H1 (cell line): Measurements from ENCODE around the gene UBE2H. TPM values are rescaled to one million over a fixed set of nuclear protein-coding genes. Genes with fewer than 3 reads are reported as not detected.

Experiments used
- CTCF ChIA-PET: fragments of 300-600 bp; sonication (Branson Sonifier 250); formaldehyde crosslinking; loops from one replicate; lab custom pipeline; 2021; ENCODE audit not compliant: partially characterized antibody; lab: Charles Lee
- POLR2A ChIA-PET: fragments of 300-600 bp; sonication (Branson Sonifier 250); formaldehyde crosslinking; loops from one replicate; lab custom pipeline; 2021; ENCODE audit warnings: inconsistent platforms; ENCODE audit not compliant: partially characterized antibody; lab: Charles Lee
- DNase-seq, 2 experiments: peaks; one replicate each; pipeline versions ENCODE4 v3.0.0 to v3.0.0-alpha.2; 2010 to 2022; ENCODE audit warnings: low spot score in 2 of 2, low read depth in 1 of 2, mixed read lengths in 1 of 2
- FAIRE-seq: peaks from 2 replicates; lab custom pipeline; 2011; peaks lifted over from hg19 to GRCh38; lab: Jason Lieb, UNC
- H2AFZ ChIP-seq: 2 replicates; pipeline ENCODE4 v1.8.1; 2012; ENCODE audit warnings: low read length, inconsistent platforms
- H2AK5ac ChIP-seq: 2 replicates; pipeline ENCODE4 v1.6.1; 2013; ENCODE audit warnings: low read depth, low read length
- H2BK120ac ChIP-seq: replicated peaks from 2 replicates; pipeline ENCODE3; 2013; ENCODE audit warnings: low read depth, low read length, inconsistent platforms
- H2BK12ac ChIP-seq: 2 replicates; pipeline ENCODE4 v1.6.1; 2013; ENCODE audit warnings: low read depth, low read length
- H2BK15ac ChIP-seq: 2 replicates; pipeline ENCODE4 v1.6.1; 2013; ENCODE audit warnings: low read length
- H2BK20ac ChIP-seq: 2 replicates; pipeline ENCODE4 v1.6.1; 2013; ENCODE audit warnings: low read length
- H2BK5ac ChIP-seq: 2 replicates; pipeline ENCODE4 v1.6.1; 2013; ENCODE audit warnings: low read depth, low read length
- H3K14ac ChIP-seq: 2 replicates; pipeline ENCODE4 v1.6.1; 2013; ENCODE audit warnings: inconsistent platforms; ENCODE audit not compliant: insufficient read length
- H3K18ac ChIP-seq: 2 replicates; pipeline ENCODE4 v1.6.1; 2013; ENCODE audit warnings: low read length; ENCODE audit errors: extremely low read depth
- H3K23ac ChIP-seq: 2 replicates; pipeline ENCODE4 v1.6.1; 2013; ENCODE audit warnings: inconsistent platforms; ENCODE audit not compliant: insufficient read length
- H3K23me2 ChIP-seq: 2 replicates; pipeline ENCODE4 v1.6.1; 2013; ENCODE audit warnings: low read depth, low read length
- H3K27ac ChIP-seq: 2 replicates; pipeline ENCODE4 v1.6.1; 2011; ENCODE audit warnings: low read depth, low read length, inconsistent platforms
- H3K27me3 ChIP-seq, 4 experiments: replicated peaks in 1 of 4; 1 replicate in 1 of 4; 2 replicates in 3 of 4; pipeline versions ENCODE4 v1.6.1 to v1.8.1; 2011 to 2013; ENCODE audit warnings: low read length in 3 of 4, mild to moderate bottlenecking in 3 of 4, inconsistent platforms in 2 of 4, mixed read lengths in 2 of 4, moderate library complexity in 1 of 4; ENCODE audit not compliant: control insufficient read depth in 3 of 4, insufficient read depth in 3 of 4; ENCODE audit errors: extremely low read depth in 1 of 4
- H3K36me3 ChIP-seq, 4 experiments: 2 replicates each; pipeline versions ENCODE4 v1.6.1 to v1.8.1; 2011 to 2013; ENCODE audit warnings: mild to moderate bottlenecking in 4 of 4, low read length in 3 of 4, moderate library complexity in 2 of 4, control low read depth in 1 of 4, inconsistent platforms in 1 of 4; ENCODE audit not compliant: insufficient read depth in 4 of 4, control insufficient read depth in 2 of 4
- H3K4ac ChIP-seq: replicated peaks from 2 replicates; pipeline ENCODE3; 2013; ENCODE audit warnings: low read length, low read depth, mixed read lengths, inconsistent platforms; ENCODE audit not compliant: insufficient read length
- H3K4me1 ChIP-seq, 4 experiments: replicated peaks in 1 of 4; 1 replicate in 1 of 4; 2 replicates in 3 of 4; pipeline versions ENCODE4 v1.6.1 to v1.8.1; 2011 to 2013; ENCODE audit warnings: low read length in 3 of 4, inconsistent platforms in 2 of 4, mixed read lengths in 1 of 4; ENCODE audit not compliant: insufficient read depth in 4 of 4, control insufficient read depth in 3 of 4
- H3K4me2 ChIP-seq, 2 experiments: 2 replicates each; pipeline versions ENCODE4 v1.6.1 to v1.8.1; 2011 to 2013; ENCODE audit warnings: low read depth in 2 of 2, low read length in 2 of 2, control low read depth in 1 of 2, inconsistent platforms in 1 of 2, mild to moderate bottlenecking in 1 of 2; ENCODE audit not compliant: insufficient read depth in 1 of 2
- H3K4me3 ChIP-seq, 4 experiments: fragments of 200-600, 300-600 bp in 1 of 4; sonication (generic), shearing (Covaris generic), sonication (Bioruptor Twin) in 1 of 4; 2 replicates each; pipeline versions ENCODE4 v1.5.1 to v1.8.1; 2011 to 2016; ENCODE audit warnings: low read length in 4 of 4, low read depth in 3 of 4, control low read depth in 2 of 4, inconsistent platforms in 2 of 4, mild to moderate bottlenecking in 2 of 4, mixed read lengths in 1 of 4, moderate library complexity in 1 of 4; ENCODE audit not compliant: insufficient read depth in 2 of 4; ENCODE audit errors: extremely low read depth in 1 of 4
- H3K56ac ChIP-seq: replicated peaks from 2 replicates; pipeline ENCODE3; 2013; ENCODE audit warnings: low read depth, mild to moderate bottlenecking, mixed read lengths, low read length, inconsistent platforms; ENCODE audit not compliant: insufficient read length
- H3K79me1 ChIP-seq: 2 replicates; pipeline ENCODE4 v1.6.1; 2013; ENCODE audit warnings: low read depth, low read length, control low read depth
- H3K79me2 ChIP-seq, 2 experiments: 2 replicates each; pipeline versions ENCODE4 v1.6.1 to v1.8.1; 2012 to 2013; ENCODE audit warnings: low read length in 2 of 2, mild to moderate bottlenecking in 2 of 2, inconsistent platforms in 1 of 2; ENCODE audit not compliant: insufficient read depth in 2 of 2, control insufficient read depth in 1 of 2
- H3K9ac ChIP-seq, 4 experiments: replicated peaks in 1 of 4; 1 replicate in 1 of 4; 2 replicates in 3 of 4; pipeline versions ENCODE4 v1.6.1 to v1.8.1; 2011 to 2013; ENCODE audit warnings: low read depth in 3 of 4, low read length in 3 of 4, control low read depth in 2 of 4, mild to moderate bottlenecking in 2 of 4, moderate library complexity in 2 of 4, inconsistent platforms in 1 of 4; ENCODE audit errors: extremely low read depth in 1 of 4
- H3K9me3 ChIP-seq, 2 experiments: 2 replicates each; pipeline versions ENCODE4 v1.6.1 to v1.8.1; 2012 to 2013; ENCODE audit warnings: mild to moderate bottlenecking in 2 of 2, moderate library complexity in 2 of 2, control low read depth in 1 of 2, inconsistent platforms in 1 of 2, low read depth in 1 of 2, low read length in 1 of 2, mixed read lengths in 1 of 2; ENCODE audit not compliant: insufficient read depth in 2 of 2
- H4K20me1 ChIP-seq, 2 experiments: replicated peaks in 1 of 2; 2 replicates each; pipeline versions ENCODE3 to v1.8.1; 2011 to 2013; ENCODE audit warnings: inconsistent platforms in 2 of 2, low read length in 2 of 2, mild to moderate bottlenecking in 1 of 2; ENCODE audit not compliant: insufficient read depth in 2 of 2, control insufficient read depth in 1 of 2
- H4K5ac ChIP-seq: 2 replicates; pipeline ENCODE4 v1.6.1; 2013; ENCODE audit warnings: low read length, low read depth, mixed read lengths, inconsistent platforms; ENCODE audit not compliant: insufficient read length
- H4K8ac ChIP-seq: 2 replicates; pipeline ENCODE4 v1.8.0; 2013; ENCODE audit warnings: mild to moderate bottlenecking, moderate library complexity, low read length, inconsistent platforms; ENCODE audit not compliant: insufficient read depth; ENCODE audit errors: extremely low read depth
- H4K91ac ChIP-seq: replicated peaks from 2 replicates; pipeline ENCODE3; 2013; ENCODE audit warnings: low read length, mixed read lengths, inconsistent platforms; ENCODE audit not compliant: insufficient read length
- BCL11A ChIP-seq, 2 experiments: IDR thresholded peaks; one replicate each; pipeline ENCODE4 v1.6.1; 2011; ENCODE audit warnings: low read depth in 2 of 2, low read length in 2 of 2, mild to moderate bottlenecking in 2 of 2
- CHD2 ChIP-seq: IDR thresholded peaks from 2 replicates; pipeline ENCODE4 v1.6.1; 2012; ENCODE audit warnings: low read length, improper control_type of control experiment
- CREB1 ChIP-seq: IDR thresholded peaks from 2 replicates; pipeline ENCODE4 v1.6.1; 2012; ENCODE audit warnings: inconsistent platforms
- EZH2 ChIP-seq: fragments of 200-600 bp; sonication (generic); IDR thresholded peaks from 2 replicates; pipeline ENCODE4 v1.7.1; 2012; ENCODE audit warnings: low read depth, mild to moderate bottlenecking, moderate library complexity, low read length, inconsistent platforms; ENCODE audit not compliant: severe bottlenecking
- GTF2F1 ChIP-seq: IDR thresholded peaks from 2 replicates; pipeline ENCODE4 v1.6.1; 2012; ENCODE audit warnings: low read depth, low read length, improper control_type of control experiment, borderline replicate concordance
- SIRT6 ChIP-seq: IDR thresholded peaks from one replicate; pipeline ENCODE4 v1.7.1; 2012; ENCODE audit warnings: low read length, inconsistent platforms
- SIX5 ChIP-seq: IDR thresholded peaks from 2 replicates; pipeline ENCODE4 v1.6.1; 2011; ENCODE audit warnings: mild to moderate bottlenecking, low read depth, low read length
- TAF7 ChIP-seq: optimal IDR thresholded peaks from 2 replicates; pipeline ENCODE3; 2011; ENCODE audit warnings: low read depth, mild to moderate bottlenecking, inconsistent platforms, low read length, moderate library complexity, borderline replicate concordance
- WGBS, 2 experiments: shearing (Covaris generic) in 1 of 2; methylation state at CpG; one replicate each; pipeline versions ENCODE4 v1.1.6 to v1.1.7; 2013 to 2015; ENCODE audit warnings: low lambda C conversion rate in 2 of 2, mixed read lengths in 2 of 2, inconsistent platforms in 1 of 2, low coverage in 1 of 2, missing lambda C conversion rate in 1 of 2; ENCODE audit not compliant: insufficient replicate concordance in 2 of 2, insufficient coverage in 1 of 2, insufficient read length in 1 of 2; ENCODE audit errors: extremely low coverage in 1 of 2, missing lambda C conversion rate in 1 of 2; 5-methylcytosine and 5-hydroxymethylcytosine counted together
- polyA plus RNA-seq, 7 experiments: library from polyadenylated mRNA; depleted of rRNA in 3 of 7; stranded (reverse) in 5 of 7; unstranded in 2 of 7; fragments of >200 nt in 5 of 7; fragments of 200-250 nt in 2 of 7; gene quantifications; 1 replicate in 5 of 7; 2 replicates in 1 of 7; 4 replicates in 1 of 7; pipeline versions ENCODE4 v1.2.1 to v1.2.3, GENCODE V29; 2011 to 2013; ENCODE audit warnings: missing spikeins in 2 of 7, mixed read lengths in 2 of 7
- total RNA-seq: library from RNA; stranded (reverse); fragmentation: NEBNext Ultra II Directional; extraction: Animal tissue kit (Norgen Biotek cat#: 25700); gene quantifications from 2 replicates; pipeline ENCODE4 v1.2.1, GENCODE V29; 2021
- TF ChIP-seq, protein P1 (sequence below): IDR thresholded peaks from 2 replicates; pipeline ENCODE4 v1.6.1; 2012; ENCODE audit warnings: inconsistent platforms
- TF ChIP-seq, protein P2 (sequence below): IDR thresholded peaks from 2 replicates; pipeline ENCODE4 v1.6.1; 2011; ENCODE audit warnings: low read depth, mild to moderate bottlenecking, low read length; ENCODE audit not compliant: insufficient read depth
- TF ChIP-seq, protein P3 (sequence below): IDR thresholded peaks from 2 replicates; pipeline ENCODE4 v1.6.1; 2011; ENCODE audit warnings: low read length, improper control_type of control experiment

UBE2H gene
- total and polyA plus RNA-seq, 2 of the 8 experiments (the other 6 are each of a cell fraction or from before 2014, with no cell fraction given): 30.6 to 62.2 TPM

DNA sequence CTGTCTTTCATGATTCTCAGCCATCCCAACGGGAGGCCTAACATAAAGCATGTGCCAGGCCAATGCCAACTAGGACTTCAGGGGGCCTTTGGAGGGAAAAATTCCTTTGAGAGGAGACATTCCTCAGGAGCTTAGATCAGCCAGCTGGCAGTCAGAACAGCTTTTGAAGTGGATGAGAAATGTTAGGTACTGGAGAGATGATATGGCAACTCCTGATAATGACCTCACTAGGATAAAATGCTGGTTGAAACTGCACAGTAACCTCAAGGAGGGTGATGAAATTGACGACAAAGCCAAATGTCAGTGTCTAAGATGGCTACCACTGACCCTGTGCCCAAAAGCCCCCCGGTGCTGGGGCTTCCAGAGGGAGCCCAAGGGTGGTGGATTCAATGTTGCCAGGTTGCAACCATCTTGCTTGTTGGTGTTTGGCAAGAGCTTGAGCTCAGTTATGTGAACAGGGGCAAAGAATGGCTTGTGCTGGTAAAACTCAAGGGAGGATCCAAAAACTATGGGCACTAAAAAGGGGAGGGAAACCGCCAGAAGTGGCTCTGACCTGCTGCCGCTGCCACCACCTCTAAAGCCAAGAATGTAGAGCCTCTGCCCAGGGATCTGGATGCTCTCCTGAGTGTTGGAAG, 121.2 kb downstream of the UBE2H start:
- no peaks in the 10 kb centered on the region; the same call in 1 of the 2 replicates for H3K79me1 ChIP-seq
- H3K27me3 ChIP-seq: no peaks in the 10 kb centered on the region
- POLR2A ChIA-PET: interaction anchor here (1.8 kb wide), 1 partner anchor 8 kb away, joined by 8 read pairs; no protein-coding TSS in a partner anchor
- H3K9ac ChIP-seq: no peak overlapping the region
- no peaks in the 10 kb centered on the region for H3K23me2 ChIP-seq
- H3K36me3 ChIP-seq: peaks cover 0 to 9% (median 0%) of the 10 kb centered on the region in 4 experiments; a peak in 3 of 8 replicates
- H3K4me2 ChIP-seq: no peak overlapping the region
- no peak overlapping the region for H4K5ac ChIP-seq
- no peak overlapping the region for H4K91ac ChIP-seq
- H3K9me3 ChIP-seq: no peaks in the 10 kb centered on the region
- no peak overlapping the region for H3K56ac ChIP-seq
- H2BK12ac ChIP-seq: no peak overlapping the region
- no peak overlapping the region for H2AK5ac ChIP-seq
- H2BK15ac ChIP-seq: no peak overlapping the region
- no peak overlapping the region for H3K4ac ChIP-seq
- no peaks in the 10 kb centered on the region for H3K79me2 ChIP-seq
- CTCF ChIA-PET: interaction anchor here (1.2 to 8.8 kb wide), 6 partner anchors 11 to 177 kb away, joined by 3 to 141 read pairs (median 7); no protein-coding TSS in a partner anchor
- no peak overlapping the region for H3K4me3 ChIP-seq
- no peak overlapping the region for H3K14ac ChIP-seq
- no peak overlapping the region for H3K23ac ChIP-seq
- H3K18ac ChIP-seq: no peak overlapping the region
- H3K27ac ChIP-seq: no peak overlapping the region
- FAIRE-seq (no peak), DNase-seq (no peak)
- H2BK120ac ChIP-seq: no peak overlapping the region
- H2BK20ac ChIP-seq: no peak overlapping the region
- peaks cover 13 to 44% (median 22%) of the 10 kb centered on the region in 4 experiments for H3K4me1 ChIP-seq
- H4K20me1 ChIP-seq: no peaks in the 10 kb centered on the region
- WGBS, 2 experiments: 84% methylated on average over 5 of the region's 5 CpGs; no CpG with 5 or more reads in 1 of the 2 experiments
- H2AFZ ChIP-seq: no peak overlapping the region
- no peak overlapping the region for H4K8ac ChIP-seq
- no peak overlapping the region for H2BK5ac ChIP-seq
- TF ChIP-seq CREB1 (no peak), SIRT6 (no peak), GTF2F1 (no peak), BCL11A (IDR thresholded peaks at IDR 0.05; ENCODE audit: low read depth in 2 of 2, low read length in 2 of 2) (no peak), CHD2 (no peak), TAF7 (no peak), EZH2 (no peak), SIX5 (no peak)
- TF ChIP-seq, protein P1, sequence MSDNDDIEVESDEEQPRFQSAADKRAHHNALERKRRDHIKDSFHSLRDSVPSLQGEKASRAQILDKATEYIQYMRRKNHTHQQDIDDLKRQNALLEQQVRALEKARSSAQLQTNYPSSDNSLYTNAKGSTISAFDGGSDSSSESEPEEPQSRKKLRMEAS: peak; percentile 38; the same call in 1 of the 2 replicates
- TF ChIP-seq, protein P2, sequence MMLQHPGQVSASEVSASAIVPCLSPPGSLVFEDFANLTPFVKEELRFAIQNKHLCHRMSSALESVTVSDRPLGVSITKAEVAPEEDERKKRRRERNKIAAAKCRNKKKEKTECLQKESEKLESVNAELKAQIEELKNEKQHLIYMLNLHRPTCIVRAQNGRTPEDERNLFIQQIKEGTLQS: no peak
- TF ChIP-seq, protein P3, sequence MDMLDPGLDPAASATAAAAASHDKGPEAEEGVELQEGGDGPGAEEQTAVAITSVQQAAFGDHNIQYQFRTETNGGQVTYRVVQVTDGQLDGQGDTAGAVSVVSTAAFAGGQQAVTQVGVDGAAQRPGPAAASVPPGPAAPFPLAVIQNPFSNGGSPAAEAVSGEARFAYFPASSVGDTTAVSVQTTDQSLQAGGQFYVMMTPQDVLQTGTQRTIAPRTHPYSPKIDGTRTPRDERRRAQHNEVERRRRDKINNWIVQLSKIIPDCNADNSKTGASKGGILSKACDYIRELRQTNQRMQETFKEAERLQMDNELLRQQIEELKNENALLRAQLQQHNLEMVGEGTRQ: no peak
